A673 (cell line): ENCODE results near the gene DCHS2.
A peak's percentile ranks its signal among the peaks of the same experiment; 100 is the strongest.

Experiments used
- EZH2 ChIP-seq: fragments of 200-600 bp; sonication (generic); IDR thresholded peaks from 2 replicates; pipeline ENCODE4 v1.6.1; 2017; ENCODE audit warnings: borderline replicate concordance, low read depth, mild to moderate bottlenecking, mixed read lengths, antibody characterized with exemption, low read length; ENCODE audit not compliant: poor library complexity, severe bottlenecking
- TF ChIP-seq, protein P1 (sequence below): fragments of 300-800, 200-600 bp; sonication (generic); conservative IDR thresholded peaks from 2 replicates; pipeline ENCODE4 v1.5.1; 2017; ENCODE audit warnings: low read depth, mild to moderate bottlenecking, antibody characterized with exemption, low read length, moderate library complexity, mixed read lengths

DNA sequence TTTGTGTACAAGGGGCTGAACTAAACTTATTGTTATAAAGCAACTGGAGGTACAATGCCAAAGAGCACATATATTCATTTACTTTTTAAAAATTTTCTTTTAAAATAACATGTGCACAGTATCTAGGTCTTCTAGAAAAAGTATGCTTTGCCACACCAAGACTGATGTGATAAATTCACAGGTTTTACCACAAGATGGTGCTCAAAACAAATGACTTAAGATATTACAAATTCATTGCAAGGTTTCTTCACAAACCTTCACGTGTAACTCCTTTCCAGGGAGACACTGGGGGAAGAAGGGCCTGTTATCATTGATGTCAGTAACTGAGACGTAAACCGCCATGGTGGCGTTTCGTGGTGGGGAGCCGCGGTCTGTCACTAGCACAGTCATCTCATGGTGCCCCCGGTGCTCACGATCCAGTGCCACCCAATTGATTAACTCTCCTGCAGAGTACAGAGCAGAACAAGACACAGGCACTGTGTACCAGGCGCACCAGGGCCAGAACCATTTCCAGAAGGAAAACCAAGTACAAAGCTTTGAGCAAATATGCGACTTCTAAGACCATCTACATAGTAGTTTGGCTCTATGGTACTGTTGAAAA, 162.2 kb downstream of the DCHS2 start:
- TF ChIP-seq EZH2 = no peak
- TF ChIP-seq, protein P1, sequence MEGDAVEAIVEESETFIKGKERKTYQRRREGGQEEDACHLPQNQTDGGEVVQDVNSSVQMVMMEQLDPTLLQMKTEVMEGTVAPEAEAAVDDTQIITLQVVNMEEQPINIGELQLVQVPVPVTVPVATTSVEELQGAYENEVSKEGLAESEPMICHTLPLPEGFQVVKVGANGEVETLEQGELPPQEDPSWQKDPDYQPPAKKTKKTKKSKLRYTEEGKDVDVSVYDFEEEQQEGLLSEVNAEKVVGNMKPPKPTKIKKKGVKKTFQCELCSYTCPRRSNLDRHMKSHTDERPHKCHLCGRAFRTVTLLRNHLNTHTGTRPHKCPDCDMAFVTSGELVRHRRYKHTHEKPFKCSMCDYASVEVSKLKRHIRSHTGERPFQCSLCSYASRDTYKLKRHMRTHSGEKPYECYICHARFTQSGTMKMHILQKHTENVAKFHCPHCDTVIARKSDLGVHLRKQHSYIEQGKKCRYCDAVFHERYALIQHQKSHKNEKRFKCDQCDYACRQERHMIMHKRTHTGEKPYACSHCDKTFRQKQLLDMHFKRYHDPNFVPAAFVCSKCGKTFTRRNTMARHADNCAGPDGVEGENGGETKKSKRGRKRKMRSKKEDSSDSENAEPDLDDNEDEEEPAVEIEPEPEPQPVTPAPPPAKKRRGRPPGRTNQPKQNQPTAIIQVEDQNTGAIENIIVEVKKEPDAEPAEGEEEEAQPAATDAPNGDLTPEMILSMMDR = peak; percentile 55
